WTC11 (cell line): ENCODE measurements around the gene SLC25A45. TPM values are rescaled to one million over a fixed set of nuclear protein-coding genes. Genes with fewer than 3 reads are reported as not detected.

Experiments
- ATAC-seq: fragments of 200-7000 bp; cut with Tn5 transposase; 2 replicates; pipeline ENCODE4 v1.10.0; 2021; ENCODE audit warnings: mild to moderate bottlenecking, moderate library complexity
- CTCF ChIA-PET: fragments of 300-600 bp; sonication (Branson Sonifier 250); formaldehyde crosslinking; loops from one replicate; lab custom pipeline; 2021; ENCODE audit warnings: antibody characterized with exemption; lab: Charles Lee
- POLR2A ChIA-PET: fragments of 350-600 bp; sonication (Branson Sonifier 250); formaldehyde crosslinking; loops from one replicate; lab custom pipeline; 2021; ENCODE audit warnings: antibody characterized with exemption; lab: Charles Lee
- DNase-seq: peaks from one replicate; pipeline ENCODE4 v3.0.0; 2021; ENCODE audit warnings: low spot score
- H3K27ac Mint-ChIP-seq: 2 replicates; pipeline ENCODE4 v1.8.0; 2021; ENCODE audit warnings: mixed read lengths
- H3K27me3 Mint-ChIP-seq: 2 replicates; pipeline ENCODE4 v1.8.0; 2021; ENCODE audit warnings: low read depth, mild to moderate bottlenecking, moderate library complexity, mixed read lengths
- H3K36me3 Mint-ChIP-seq: 2 replicates; pipeline ENCODE4 v1.8.0; 2021; ENCODE audit warnings: mixed read lengths
- H3K4me1 Mint-ChIP-seq: 2 replicates; pipeline ENCODE4 v1.8.0; 2022; ENCODE audit warnings: mixed read lengths
- H3K4me3 Mint-ChIP-seq: 2 replicates; pipeline ENCODE4 v1.8.0; 2021; ENCODE audit warnings: mild to moderate bottlenecking, moderate library complexity, mixed read lengths
- H3K9me3 Mint-ChIP-seq: 2 replicates; pipeline ENCODE4 v1.8.0; 2021; ENCODE audit warnings: mixed read lengths
- ATF3 ChIP-seq: sonication (generic); formaldehyde crosslinking; conservative IDR thresholded peaks from 2 replicates; pipeline ENCODE4 v1.8.1; 2022; ENCODE audit warnings: mild to moderate bottlenecking, missing genetic modification reagents
- CBFB ChIP-seq: sonication (generic); formaldehyde crosslinking; IDR thresholded peaks from 2 replicates; pipeline ENCODE4 v1.8.1; 2022; ENCODE audit warnings: mild to moderate bottlenecking, low read depth, missing genetic modification reagents
- ELF4 ChIP-seq: sonication (generic); formaldehyde crosslinking; IDR thresholded peaks from 2 replicates; pipeline ENCODE4 v1.8.1; 2022; ENCODE audit warnings: low read depth, mild to moderate bottlenecking, moderate library complexity, missing genetic modification reagents
- ESRRA ChIP-seq: sonication (generic); formaldehyde crosslinking; IDR thresholded peaks from 2 replicates; pipeline ENCODE4 v1.8.1; 2022; ENCODE audit warnings: mild to moderate bottlenecking, missing genetic modification reagents, borderline replicate concordance
- GABPB1 ChIP-seq: sonication (generic); formaldehyde crosslinking; IDR thresholded peaks from 2 replicates; pipeline ENCODE4 v1.8.1; 2023; ENCODE audit warnings: mild to moderate bottlenecking, missing genetic modification reagents
- GTF2I ChIP-seq: fragments of 250-450 bp; sonication (Bioruptor Pico); conservative IDR thresholded peaks from 2 replicates; pipeline ENCODE4 v1.4.0; 2021; ENCODE audit warnings: mild to moderate bottlenecking
- HMGA2 ChIP-seq: fragments of 250-450 bp; sonication (Bioruptor Pico); IDR thresholded peaks from 2 replicates; pipeline ENCODE4 v1.4.0; 2021; ENCODE audit warnings: mild to moderate bottlenecking, moderate library complexity
- MAX ChIP-seq: sonication (generic); formaldehyde crosslinking; IDR thresholded peaks from 2 replicates; pipeline ENCODE4 v1.8.0; 2022; ENCODE audit warnings: mild to moderate bottlenecking, missing genetic modification reagents
- MXD4 ChIP-seq: fragments of 250-450 bp; sonication (Bioruptor Pico); IDR thresholded peaks from 2 replicates; pipeline ENCODE4 v1.8.0; 2021; ENCODE audit warnings: mild to moderate bottlenecking, moderate library complexity, borderline replicate concordance
- MYBL2 ChIP-seq: sonication (generic); formaldehyde crosslinking; IDR thresholded peaks from 2 replicates; pipeline ENCODE4 v1.8.1; 2023; ENCODE audit warnings: mild to moderate bottlenecking, moderate library complexity, missing genetic modification reagents
- NFATC4 ChIP-seq: fragments of 250-450 bp; sonication (Bioruptor Pico); IDR thresholded peaks from 2 replicates; pipeline ENCODE4 v1.9.0; 2021; ENCODE audit warnings: mild to moderate bottlenecking
- NR1H2 ChIP-seq: sonication (generic); formaldehyde crosslinking; IDR thresholded peaks from 2 replicates; pipeline ENCODE4 v1.9.0; 2021; ENCODE audit warnings: mild to moderate bottlenecking, moderate library complexity, missing genetic modification reagents
- NR2C2 ChIP-seq: sonication (generic); formaldehyde crosslinking; IDR thresholded peaks from 2 replicates; pipeline ENCODE4 v1.8.0; 2022; ENCODE audit warnings: mild to moderate bottlenecking, missing genetic modification reagents
- NR3C1 ChIP-seq: sonication (generic); formaldehyde crosslinking; conservative IDR thresholded peaks from 2 replicates; pipeline ENCODE4 v1.8.1; 2023; ENCODE audit warnings: low read depth, mild to moderate bottlenecking, missing genetic modification reagents
- OVOL2 ChIP-seq: fragments of 250-450 bp; sonication (Bioruptor Pico); IDR thresholded peaks from 2 replicates; pipeline ENCODE4 v1.9.0; 2021; ENCODE audit warnings: mild to moderate bottlenecking, borderline replicate concordance
- PRRX2 ChIP-seq: fragments of 250-450 bp; sonication (Bioruptor Pico); IDR thresholded peaks from 2 replicates; pipeline ENCODE4 v1.8.0; 2021; ENCODE audit warnings: mild to moderate bottlenecking
- SP1 ChIP-seq: sonication (generic); formaldehyde crosslinking; conservative IDR thresholded peaks from 2 replicates; pipeline ENCODE4 v1.8.1; 2022; ENCODE audit warnings: missing genetic modification reagents
- TCF7 ChIP-seq: sonication (generic); formaldehyde crosslinking; IDR thresholded peaks from 2 replicates; pipeline ENCODE4 v1.8.0; 2022; ENCODE audit warnings: mild to moderate bottlenecking, low read depth, missing genetic modification reagents, moderate library complexity
- TEAD4 ChIP-seq: sonication (generic); formaldehyde crosslinking; IDR thresholded peaks from 2 replicates; pipeline ENCODE4 v1.8.0; 2022; ENCODE audit warnings: mild to moderate bottlenecking, missing genetic modification reagents
- ZBTB43 ChIP-seq: sonication (generic); formaldehyde crosslinking; IDR thresholded peaks from 2 replicates; pipeline ENCODE4 v1.8.1; 2023; ENCODE audit warnings: mild to moderate bottlenecking, missing genetic modification reagents
- ZNF317 ChIP-seq: sonication (generic); formaldehyde crosslinking; IDR thresholded peaks from 2 replicates; pipeline ENCODE4 v1.8.1; 2023; ENCODE audit warnings: low read depth, mild to moderate bottlenecking, moderate library complexity, missing genetic modification reagents, borderline replicate concordance
- ZNF671 ChIP-seq: fragments of 250-450 bp; sonication (Bioruptor Pico); IDR thresholded peaks from 2 replicates; pipeline ENCODE4 v1.8.0; 2021; ENCODE audit warnings: mild to moderate bottlenecking
- total RNA-seq: library from RNA; stranded (reverse); gene quantifications from 3 replicates; pipeline ENCODE4 v1.2.3, GENCODE V29; 2021
- TF ChIP-seq, protein P1 (sequence below): sonication (generic); formaldehyde crosslinking; IDR thresholded peaks from 2 replicates; pipeline ENCODE4 v1.8.0; 2023; ENCODE audit warnings: missing genetic modification reagents, mild to moderate bottlenecking, borderline replicate concordance
- TF ChIP-seq, protein P2 (sequence below): sonication (generic); formaldehyde crosslinking; IDR thresholded peaks from 2 replicates; pipeline ENCODE4 v1.8.1; 2022; ENCODE audit warnings: mild to moderate bottlenecking, moderate library complexity, missing genetic modification reagents
- TF ChIP-seq, protein P3 (sequence below): sonication (generic); formaldehyde crosslinking; IDR thresholded peaks from 2 replicates; pipeline ENCODE4 v1.8.1; 2022; ENCODE audit warnings: low read depth, missing genetic modification reagents, borderline replicate concordance

The SLC25A45 gene
- total RNA-seq, 1 experiment from 2014 or later: 1.7 TPM

DNA sequence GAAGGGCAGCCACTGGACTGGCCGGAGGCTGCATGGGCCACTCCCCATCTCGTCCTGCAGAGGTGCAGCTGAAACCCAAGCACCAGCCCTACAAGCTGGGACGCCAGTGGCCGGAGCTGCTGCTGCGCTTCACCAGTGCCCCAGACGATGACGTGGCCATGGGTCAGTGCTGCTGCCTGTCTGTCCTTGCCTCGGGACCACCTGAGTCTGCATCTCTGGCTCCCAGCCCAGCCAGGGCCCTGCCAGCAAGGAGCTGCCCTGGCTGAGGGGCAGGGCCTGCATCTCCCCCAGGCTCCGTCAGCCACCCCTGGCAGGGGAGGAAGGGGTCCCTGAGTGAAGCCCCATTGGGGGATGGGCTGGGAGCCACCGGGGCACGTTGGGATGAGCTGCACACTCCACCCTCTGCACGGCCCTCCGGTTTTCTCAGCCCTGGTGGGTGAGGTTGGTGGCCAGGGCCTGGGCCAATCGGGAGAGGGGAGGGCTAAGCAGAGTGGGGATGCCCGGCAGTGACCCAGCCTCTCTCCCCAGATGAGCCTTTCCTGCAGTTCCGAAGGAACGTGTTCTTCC, 11.2 kb upstream of the SLC25A45 start:
- no peaks in the 10 kb centered on the region for H3K27me3 Mint-ChIP-seq
- H3K4me3 Mint-ChIP-seq: no peak overlapping the region
- no peak for TF ChIP-seq MXD4 (CRISPR knock-in tag)
- no peak for TF ChIP-seq MAX (CRISPR knock-in tag)
- no peak for TF ChIP-seq NFATC4 (CRISPR knock-in tag)
- no peak for TF ChIP-seq MYBL2 (CRISPR knock-in tag)
- TF ChIP-seq TEAD4 (CRISPR knock-in tag): no peak
- no peak for TF ChIP-seq ELF4 (CRISPR knock-in tag)
- TF ChIP-seq NR3C1 (CRISPR knock-in tag): no peak
- TF ChIP-seq, protein P1, sequence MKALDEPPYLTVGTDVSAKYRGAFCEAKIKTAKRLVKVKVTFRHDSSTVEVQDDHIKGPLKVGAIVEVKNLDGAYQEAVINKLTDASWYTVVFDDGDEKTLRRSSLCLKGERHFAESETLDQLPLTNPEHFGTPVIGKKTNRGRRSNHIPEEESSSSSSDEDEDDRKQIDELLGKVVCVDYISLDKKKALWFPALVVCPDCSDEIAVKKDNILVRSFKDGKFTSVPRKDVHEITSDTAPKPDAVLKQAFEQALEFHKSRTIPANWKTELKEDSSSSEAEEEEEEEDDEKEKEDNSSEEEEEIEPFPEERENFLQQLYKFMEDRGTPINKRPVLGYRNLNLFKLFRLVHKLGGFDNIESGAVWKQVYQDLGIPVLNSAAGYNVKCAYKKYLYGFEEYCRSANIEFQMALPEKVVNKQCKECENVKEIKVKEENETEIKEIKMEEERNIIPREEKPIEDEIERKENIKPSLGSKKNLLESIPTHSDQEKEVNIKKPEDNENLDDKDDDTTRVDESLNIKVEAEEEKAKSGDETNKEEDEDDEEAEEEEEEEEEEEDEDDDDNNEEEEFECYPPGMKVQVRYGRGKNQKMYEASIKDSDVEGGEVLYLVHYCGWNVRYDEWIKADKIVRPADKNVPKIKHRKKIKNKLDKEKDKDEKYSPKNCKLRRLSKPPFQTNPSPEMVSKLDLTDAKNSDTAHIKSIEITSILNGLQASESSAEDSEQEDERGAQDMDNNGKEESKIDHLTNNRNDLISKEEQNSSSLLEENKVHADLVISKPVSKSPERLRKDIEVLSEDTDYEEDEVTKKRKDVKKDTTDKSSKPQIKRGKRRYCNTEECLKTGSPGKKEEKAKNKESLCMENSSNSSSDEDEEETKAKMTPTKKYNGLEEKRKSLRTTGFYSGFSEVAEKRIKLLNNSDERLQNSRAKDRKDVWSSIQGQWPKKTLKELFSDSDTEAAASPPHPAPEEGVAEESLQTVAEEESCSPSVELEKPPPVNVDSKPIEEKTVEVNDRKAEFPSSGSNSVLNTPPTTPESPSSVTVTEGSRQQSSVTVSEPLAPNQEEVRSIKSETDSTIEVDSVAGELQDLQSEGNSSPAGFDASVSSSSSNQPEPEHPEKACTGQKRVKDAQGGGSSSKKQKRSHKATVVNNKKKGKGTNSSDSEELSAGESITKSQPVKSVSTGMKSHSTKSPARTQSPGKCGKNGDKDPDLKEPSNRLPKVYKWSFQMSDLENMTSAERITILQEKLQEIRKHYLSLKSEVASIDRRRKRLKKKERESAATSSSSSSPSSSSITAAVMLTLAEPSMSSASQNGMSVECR: no peak
- no peak for TF ChIP-seq ESRRA
- TF ChIP-seq OVOL2 (CRISPR knock-in tag): no peak
- no peak for TF ChIP-seq NR1H2 (CRISPR knock-in tag)
- no peak for TF ChIP-seq SP1 (CRISPR knock-in tag)
- no peak for TF ChIP-seq GTF2I (CRISPR knock-in tag)
- no peak for TF ChIP-seq ZNF671 (CRISPR knock-in tag)
- TF ChIP-seq ZBTB43 (CRISPR knock-in tag): no peak
- TF ChIP-seq, all 79 proteins: peak for 0
- H3K27ac Mint-ChIP-seq: no peak overlapping the region
- peaks cover 6% of the 10 kb centered on the region for H3K36me3 Mint-ChIP-seq
- DNase-seq (no peak), ATAC-seq (no peak)
- ChIA-PET POLR2A (interaction anchor here (0.6 kb wide), 1 partner anchor 1055 kb away, joined by 5 read pairs; no protein-coding TSS in a partner anchor), CTCF (interaction anchor here (1.0 to 1.5 kb wide), 2 partner anchors 23 to 167 kb away, joined by 3 to 4 read pairs; no protein-coding TSS in a partner anchor)
- H3K9me3 Mint-ChIP-seq: no peaks in the 10 kb centered on the region
- peaks cover 14% of the 10 kb centered on the region for H3K4me1 Mint-ChIP-seq

- H3K27ac Mint-ChIP-seq: no peak overlapping the region
- H3K9me3 Mint-ChIP-seq: no peaks in the 10 kb centered on the region
- ChIA-PET POLR2A (no interaction called here), CTCF (interaction anchor here (1.5 kb wide), 1 partner anchor 168 kb away, joined by 3 read pairs; no protein-coding TSS in a partner anchor)
- ATAC-seq: no peak
- TF ChIP-seq NR2C2 (CRISPR knock-in tag): no peak
- TF ChIP-seq MAX (CRISPR knock-in tag): no peak
- no peak for TF ChIP-seq ATF3 (CRISPR knock-in tag)
- no peak for TF ChIP-seq PRRX2
- TF ChIP-seq, protein P2, sequence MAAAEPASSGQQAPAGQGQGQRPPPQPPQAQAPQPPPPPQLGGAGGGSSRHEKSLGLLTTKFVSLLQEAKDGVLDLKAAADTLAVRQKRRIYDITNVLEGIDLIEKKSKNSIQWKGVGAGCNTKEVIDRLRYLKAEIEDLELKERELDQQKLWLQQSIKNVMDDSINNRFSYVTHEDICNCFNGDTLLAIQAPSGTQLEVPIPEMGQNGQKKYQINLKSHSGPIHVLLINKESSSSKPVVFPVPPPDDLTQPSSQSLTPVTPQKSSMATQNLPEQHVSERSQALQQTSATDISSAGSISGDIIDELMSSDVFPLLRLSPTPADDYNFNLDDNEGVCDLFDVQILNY (CRISPR knock-in tag): no peak
- TF ChIP-seq ZNF317 (CRISPR knock-in tag): no peak
- TF ChIP-seq, protein P3, sequence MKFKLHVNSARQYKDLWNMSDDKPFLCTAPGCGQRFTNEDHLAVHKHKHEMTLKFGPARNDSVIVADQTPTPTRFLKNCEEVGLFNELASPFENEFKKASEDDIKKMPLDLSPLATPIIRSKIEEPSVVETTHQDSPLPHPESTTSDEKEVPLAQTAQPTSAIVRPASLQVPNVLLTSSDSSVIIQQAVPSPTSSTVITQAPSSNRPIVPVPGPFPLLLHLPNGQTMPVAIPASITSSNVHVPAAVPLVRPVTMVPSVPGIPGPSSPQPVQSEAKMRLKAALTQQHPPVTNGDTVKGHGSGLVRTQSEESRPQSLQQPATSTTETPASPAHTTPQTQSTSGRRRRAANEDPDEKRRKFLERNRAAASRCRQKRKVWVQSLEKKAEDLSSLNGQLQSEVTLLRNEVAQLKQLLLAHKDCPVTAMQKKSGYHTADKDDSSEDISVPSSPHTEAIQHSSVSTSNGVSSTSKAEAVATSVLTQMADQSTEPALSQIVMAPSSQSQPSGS (CRISPR knock-in tag): no peak
- TF ChIP-seq CBFB (CRISPR knock-in tag): no peak
- TF ChIP-seq HMGA2: no peak
- TF ChIP-seq GABPB1 (CRISPR knock-in tag): no peak
- no peak for TF ChIP-seq TCF7 (CRISPR knock-in tag)
- H3K36me3 Mint-ChIP-seq: peaks cover 6% of the 10 kb centered on the region
- H3K4me1 Mint-ChIP-seq: peaks cover 14% of the 10 kb centered on the region
- DNase-seq: no peak
- no peak overlapping the region for H3K4me3 Mint-ChIP-seq
- no peaks in the 10 kb centered on the region for H3K27me3 Mint-ChIP-seq
These were observed 10.5 kb upstream of the SLC25A45 start for GRCh38 chr11:65392899-65393298.
